Measurements from ENCODE around the gene GRIK4. TPM values are rescaled to one million over a fixed set of nuclear protein-coding genes. Genes with fewer than 3 reads are reported as not detected.

GRIK4 gene
- total RNA-seq, 1 donor from 2014 or later = not detected

- Mint-ChIP-seq H3K27ac (no peak overlapping the region), H3K9me3 (ENCODE audit: low read depth) (no peaks in the 10 kb centered on the region), H3K36me3 (ENCODE audit: insufficient read depth) (no peaks in the 10 kb centered on the region), H3K4me3 (ENCODE audit: low read depth) (no peak overlapping the region), H3K4me1 (ENCODE audit: low read depth) (no peaks in the 10 kb centered on the region), H3K27me3 (peaks cover 10% of the 10 kb centered on the region)
- DNase-seq (ENCODE audit: low spot score, unreplicated experiment) = no peak
- TF ChIP-seq, protein P1, sequence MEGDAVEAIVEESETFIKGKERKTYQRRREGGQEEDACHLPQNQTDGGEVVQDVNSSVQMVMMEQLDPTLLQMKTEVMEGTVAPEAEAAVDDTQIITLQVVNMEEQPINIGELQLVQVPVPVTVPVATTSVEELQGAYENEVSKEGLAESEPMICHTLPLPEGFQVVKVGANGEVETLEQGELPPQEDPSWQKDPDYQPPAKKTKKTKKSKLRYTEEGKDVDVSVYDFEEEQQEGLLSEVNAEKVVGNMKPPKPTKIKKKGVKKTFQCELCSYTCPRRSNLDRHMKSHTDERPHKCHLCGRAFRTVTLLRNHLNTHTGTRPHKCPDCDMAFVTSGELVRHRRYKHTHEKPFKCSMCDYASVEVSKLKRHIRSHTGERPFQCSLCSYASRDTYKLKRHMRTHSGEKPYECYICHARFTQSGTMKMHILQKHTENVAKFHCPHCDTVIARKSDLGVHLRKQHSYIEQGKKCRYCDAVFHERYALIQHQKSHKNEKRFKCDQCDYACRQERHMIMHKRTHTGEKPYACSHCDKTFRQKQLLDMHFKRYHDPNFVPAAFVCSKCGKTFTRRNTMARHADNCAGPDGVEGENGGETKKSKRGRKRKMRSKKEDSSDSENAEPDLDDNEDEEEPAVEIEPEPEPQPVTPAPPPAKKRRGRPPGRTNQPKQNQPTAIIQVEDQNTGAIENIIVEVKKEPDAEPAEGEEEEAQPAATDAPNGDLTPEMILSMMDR (IDR thresholded peaks at IDR 0.05; ENCODE audit: unreplicated experiment) = no peak
Observed at GRCh38 chr11:120749395-120749794, 237.8 kb downstream of the GRIK4 start.

GRCh38 chr11:120750647-120751549, 239.3 kb downstream of the GRIK4 start:
- no peak for DNase-seq (ENCODE audit: low spot score, unreplicated experiment)
- Mint-ChIP-seq H3K9me3 (ENCODE audit: low read depth) (no peaks in the 10 kb centered on the region), H3K4me3 (ENCODE audit: low read depth) (no peak overlapping the region), H3K27ac (no peak overlapping the region), H3K4me1 (ENCODE audit: low read depth) (no peaks in the 10 kb centered on the region), H3K36me3 (ENCODE audit: insufficient read depth) (no peaks in the 10 kb centered on the region), H3K27me3 (peaks cover 5% of the 10 kb centered on the region)
- TF ChIP-seq, protein P1 (IDR thresholded peaks at IDR 0.05; ENCODE audit: unreplicated experiment) = no peak

DNA sequence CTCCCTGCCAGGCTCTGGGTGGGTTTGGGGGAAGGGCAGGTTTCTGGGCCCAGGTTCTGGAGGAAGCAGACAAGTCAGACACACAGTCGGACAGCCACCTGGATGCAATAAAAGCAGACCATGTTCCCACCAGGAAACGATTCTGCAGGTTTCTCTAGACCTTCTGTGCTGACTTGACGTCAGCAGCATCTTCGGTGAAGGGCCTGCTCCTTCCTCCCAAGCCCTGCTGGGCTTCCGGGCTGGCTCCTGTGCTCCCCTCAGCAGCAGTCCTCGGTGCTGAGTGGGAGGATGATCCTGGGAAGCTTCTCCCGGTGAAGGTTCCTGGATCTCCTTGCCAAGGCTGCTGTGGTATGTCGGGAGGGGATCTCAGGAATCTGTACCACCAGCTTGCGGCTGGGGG, 240.0 kb downstream of the GRIK4 start:
- Mint-ChIP-seq H3K4me1 (ENCODE audit: low read depth) (no peaks in the 10 kb centered on the region), H3K27ac (no peak overlapping the region), H3K27me3 (peaks cover 5% of the 10 kb centered on the region), H3K36me3 (ENCODE audit: insufficient read depth) (no peaks in the 10 kb centered on the region), H3K9me3 (ENCODE audit: low read depth) (no peaks in the 10 kb centered on the region), H3K4me3 (ENCODE audit: low read depth) (no peak overlapping the region)
- DNase-seq (ENCODE audit: low spot score, unreplicated experiment) = no peak
- TF ChIP-seq, protein P1 (IDR thresholded peaks at IDR 0.05; ENCODE audit: unreplicated experiment) = no peak

DNA sequence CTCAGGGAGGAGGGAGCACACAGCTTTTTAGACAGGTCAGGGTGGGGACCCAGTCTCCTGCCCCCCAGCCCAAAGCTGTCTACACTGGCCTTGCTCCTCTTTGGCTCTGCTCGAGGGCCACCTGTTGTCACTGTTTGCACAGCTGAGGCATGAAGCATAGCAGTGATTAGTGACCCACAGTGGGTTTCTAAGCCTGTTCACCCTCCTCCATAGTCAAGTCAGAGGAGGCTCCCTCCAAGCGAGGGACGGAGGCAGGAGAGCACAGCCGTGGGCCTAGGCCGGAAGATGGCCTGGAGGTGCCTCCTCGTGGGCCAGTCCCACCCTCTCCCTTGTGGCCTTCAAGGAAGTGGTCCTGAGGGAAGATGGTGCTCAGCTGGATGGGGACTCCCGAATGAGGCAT, 241.1 kb downstream of the GRIK4 start:
- H3K4me3 Mint-ChIP-seq (ENCODE audit: low read depth) = no peak overlapping the region
- no peaks in the 10 kb centered on the region for H3K9me3 Mint-ChIP-seq (ENCODE audit: low read depth)
- peaks cover 3% of the 10 kb centered on the region for H3K27me3 Mint-ChIP-seq
- TF ChIP-seq, protein P1 (IDR thresholded peaks at IDR 0.05; ENCODE audit: unreplicated experiment) = no peak
- no peak overlapping the region for H3K27ac Mint-ChIP-seq
- DNase-seq (ENCODE audit: low spot score, unreplicated experiment) = no peak
- H3K4me1 Mint-ChIP-seq (ENCODE audit: low read depth) = no peaks in the 10 kb centered on the region
- no peaks in the 10 kb centered on the region for H3K36me3 Mint-ChIP-seq (ENCODE audit: insufficient read depth)

- no peaks in the 10 kb centered on the region for H3K36me3 Mint-ChIP-seq (ENCODE audit: insufficient read depth)
- no peaks in the 10 kb centered on the region for H3K4me1 Mint-ChIP-seq (ENCODE audit: low read depth)
- H3K27ac Mint-ChIP-seq = no peak overlapping the region
- TF ChIP-seq, protein P1 (IDR thresholded peaks at IDR 0.05; ENCODE audit: unreplicated experiment) = no peak
- H3K4me3 Mint-ChIP-seq (ENCODE audit: low read depth) = no peak overlapping the region
- no peaks in the 10 kb centered on the region for H3K9me3 Mint-ChIP-seq (ENCODE audit: low read depth)
- DNase-seq (ENCODE audit: low spot score, unreplicated experiment) = no peak
- peaks cover 3% of the 10 kb centered on the region for H3K27me3 Mint-ChIP-seq
Observed at GRCh38 chr11:120756931-120757330, 245.4 kb downstream of the GRIK4 start.
